ENCODE results near the gene AGRN.

The AGRN gene

DNA sequence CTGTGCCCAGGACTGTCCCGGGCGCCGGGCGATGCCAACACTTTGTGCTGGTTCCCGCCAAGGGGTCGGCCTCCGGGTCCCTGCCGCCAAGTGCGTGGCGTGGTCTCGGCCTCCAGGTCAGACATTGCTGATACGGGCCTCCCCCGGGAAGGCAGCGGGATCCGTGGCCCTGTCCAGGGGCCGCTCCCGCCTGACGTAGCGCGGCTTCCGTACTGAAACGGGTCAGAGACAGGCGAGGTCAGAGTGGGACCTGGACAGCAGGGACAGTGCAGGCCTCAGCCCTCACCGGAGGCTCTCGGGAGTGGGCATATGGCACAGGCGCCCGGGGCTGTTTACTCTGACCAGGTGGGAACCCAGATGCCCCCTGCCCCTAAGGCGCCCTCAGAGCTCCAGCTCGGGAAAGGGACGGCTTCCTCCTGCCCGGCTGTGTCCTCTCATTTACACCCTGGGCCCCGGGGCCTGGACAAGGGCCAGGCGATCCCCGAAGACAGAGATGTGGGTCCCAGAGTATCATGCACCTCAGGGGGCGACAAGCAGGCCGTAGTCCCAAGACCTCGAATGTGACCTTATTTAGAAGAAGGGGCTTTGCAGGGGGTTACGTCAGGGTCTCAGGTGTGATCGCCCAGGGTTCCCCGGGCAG is 63.0 kb downstream of the AGRN start:
- DNase-seq: no peak

DNA sequence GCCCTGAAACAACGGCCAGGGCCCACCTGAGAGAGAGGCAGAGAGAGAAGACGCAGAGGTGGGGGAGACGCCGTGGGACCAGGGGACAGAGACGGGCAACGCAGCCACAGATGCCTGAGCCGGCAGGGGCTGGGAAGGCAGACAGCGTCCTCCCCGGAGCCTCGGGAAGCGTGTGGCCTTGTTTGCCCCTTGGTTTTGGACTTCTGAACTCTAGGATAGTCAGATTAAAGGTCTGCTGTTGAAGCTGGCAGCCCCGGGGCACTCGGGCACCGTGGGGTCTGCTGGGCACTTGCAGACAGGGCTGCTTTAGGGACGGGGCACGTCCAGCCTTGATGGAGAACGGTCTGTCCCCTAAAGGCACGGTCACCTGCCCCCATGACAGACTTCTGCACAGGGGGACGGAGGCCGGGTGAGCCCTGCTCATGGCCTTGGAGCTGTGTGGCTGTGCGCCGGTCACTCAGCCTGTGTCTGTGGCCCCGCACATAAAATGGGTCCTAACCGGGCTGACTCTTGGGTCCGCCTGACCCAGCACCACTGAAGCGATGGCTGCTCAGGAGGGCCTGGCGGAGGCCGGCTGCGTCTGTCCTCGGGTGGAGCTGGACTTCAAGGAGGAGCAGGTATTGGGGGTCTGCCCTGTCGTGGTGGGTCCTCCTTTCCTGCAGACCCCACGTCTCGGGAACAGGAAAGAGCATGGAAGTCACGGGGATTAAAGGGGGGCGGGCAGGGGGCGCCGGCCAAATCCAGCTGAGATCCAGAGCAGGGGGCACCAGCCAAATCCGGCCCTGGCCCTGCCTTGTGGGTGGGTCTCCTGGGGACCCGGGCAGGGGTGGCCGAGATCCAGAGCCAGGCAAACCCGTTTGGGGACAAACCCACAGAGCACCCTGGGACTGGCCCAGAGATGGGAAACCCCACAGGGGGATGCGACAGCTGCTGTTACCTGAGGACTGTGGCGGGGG is 63.8 kb downstream of the AGRN start:
- no peak for DNase-seq

DNA sequence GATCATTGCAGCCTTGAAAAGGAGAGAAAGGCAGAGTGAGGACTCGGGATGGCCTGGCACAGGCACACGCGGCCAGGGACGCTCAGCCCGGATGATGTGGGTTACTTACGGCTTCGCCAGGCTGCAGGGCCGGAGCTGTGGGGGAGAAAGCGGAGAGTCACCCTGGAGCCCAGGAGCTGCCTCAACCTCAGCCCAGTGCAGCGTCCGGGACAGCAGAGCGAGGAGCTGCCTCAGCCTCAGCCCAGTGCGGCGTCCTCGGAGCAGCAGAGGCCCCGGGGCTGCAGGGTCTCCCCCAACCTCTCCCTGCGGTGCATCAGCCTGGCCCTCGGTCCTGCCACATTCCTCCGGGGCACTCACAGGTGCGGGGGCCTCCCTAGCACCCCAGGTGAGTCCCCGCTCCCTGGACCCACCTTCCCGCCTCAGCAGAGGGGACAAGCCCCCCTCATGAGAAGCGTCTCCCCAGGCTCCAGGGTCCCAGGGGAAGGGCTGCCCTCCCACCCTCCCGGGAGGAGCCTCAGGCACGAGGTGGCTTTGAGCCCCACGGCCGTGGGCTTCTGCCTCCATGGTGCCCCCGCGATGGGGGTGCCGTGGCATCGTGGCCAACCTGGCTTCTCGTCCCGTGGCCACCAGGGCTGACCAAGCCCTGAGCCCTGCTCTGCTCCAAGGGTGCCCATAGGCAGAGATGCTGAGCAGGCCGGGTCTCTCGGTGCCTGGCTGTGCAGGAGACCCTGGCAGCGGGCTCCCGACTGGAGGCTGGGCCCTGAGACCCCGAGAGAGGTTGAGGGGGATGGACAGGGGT is 64.7 kb downstream of the AGRN start:
- DNase-seq: no peak

DNA sequence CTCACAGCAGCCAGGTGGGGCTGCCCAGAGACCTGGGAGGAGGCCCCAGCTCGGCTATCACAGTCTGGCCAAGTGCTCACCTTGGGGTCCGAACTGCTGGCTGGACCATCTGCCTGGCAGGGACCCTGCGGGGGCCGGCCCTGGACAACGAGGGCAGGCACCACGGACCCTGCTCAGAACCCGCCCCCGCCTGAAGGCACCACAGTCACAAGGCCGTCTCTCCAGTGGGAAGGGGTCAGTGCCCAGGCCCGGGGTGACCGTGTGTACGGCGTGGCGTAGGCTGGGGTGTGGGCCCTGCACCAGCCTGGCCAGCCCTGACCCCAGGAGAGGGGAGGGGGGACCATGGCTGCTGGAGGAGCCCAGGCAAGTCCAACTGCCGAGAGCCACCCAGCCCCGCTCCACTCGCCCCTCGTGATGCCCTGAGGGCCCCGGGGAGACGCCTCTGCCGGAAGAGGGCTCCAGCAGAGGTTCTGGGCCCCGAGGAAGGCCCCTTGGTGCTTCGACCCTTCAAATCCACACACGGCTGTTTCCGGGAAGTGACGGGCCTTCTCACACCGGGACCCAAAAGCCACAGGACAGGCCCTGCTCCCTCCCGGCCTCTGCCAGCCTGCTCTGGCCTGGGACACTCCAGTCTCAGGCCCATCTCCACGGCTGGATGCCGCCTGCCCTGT is 65.4 kb downstream of the AGRN start:
- no peak for DNase-seq

DNA sequence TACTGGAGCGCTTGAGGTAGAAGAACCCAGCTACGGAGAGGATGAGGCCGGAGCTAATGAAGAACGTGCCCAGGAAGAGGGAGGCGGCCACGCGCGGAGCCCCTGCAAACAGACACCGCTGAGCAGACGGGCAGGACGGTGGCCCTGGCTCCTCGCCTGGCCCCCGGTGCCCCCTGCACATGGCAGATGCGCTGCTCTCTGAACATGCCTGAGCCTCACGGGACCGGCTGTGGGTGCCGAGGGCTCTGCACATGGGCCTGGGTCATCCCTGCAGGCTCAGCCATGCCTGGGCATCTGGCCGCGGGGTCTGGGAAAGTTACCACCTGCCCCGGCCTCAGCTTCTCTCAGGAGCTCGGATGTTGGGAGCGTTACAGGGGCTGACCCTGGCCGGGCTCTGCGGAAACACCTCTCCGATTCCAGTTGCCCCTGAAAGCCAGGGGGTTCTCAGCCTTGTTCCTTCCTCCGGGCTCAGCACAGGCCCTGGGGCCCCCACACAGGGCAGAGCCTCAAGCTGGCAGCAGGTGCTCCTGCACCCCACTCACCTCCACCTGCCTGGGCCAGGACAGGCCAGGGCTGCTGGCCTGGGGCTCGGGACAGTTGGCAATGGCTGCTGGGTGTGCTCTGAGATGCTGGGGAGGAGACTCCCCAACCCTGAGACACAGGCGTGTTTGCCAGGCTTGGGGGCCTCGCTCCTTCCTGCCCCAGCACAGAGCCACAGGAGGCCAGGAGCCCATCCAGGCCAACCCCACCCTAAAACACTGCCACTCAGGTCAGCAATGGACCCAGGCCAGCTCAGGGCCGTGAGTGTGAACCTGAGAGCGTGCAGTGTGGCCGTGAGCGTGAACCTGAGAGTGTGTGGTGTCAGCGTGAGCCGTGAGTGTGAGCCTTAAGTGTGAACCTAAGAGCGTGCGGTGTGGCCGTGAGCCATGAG is 66.3 kb downstream of the AGRN start:
- DNase-seq: no peak

DNA sequence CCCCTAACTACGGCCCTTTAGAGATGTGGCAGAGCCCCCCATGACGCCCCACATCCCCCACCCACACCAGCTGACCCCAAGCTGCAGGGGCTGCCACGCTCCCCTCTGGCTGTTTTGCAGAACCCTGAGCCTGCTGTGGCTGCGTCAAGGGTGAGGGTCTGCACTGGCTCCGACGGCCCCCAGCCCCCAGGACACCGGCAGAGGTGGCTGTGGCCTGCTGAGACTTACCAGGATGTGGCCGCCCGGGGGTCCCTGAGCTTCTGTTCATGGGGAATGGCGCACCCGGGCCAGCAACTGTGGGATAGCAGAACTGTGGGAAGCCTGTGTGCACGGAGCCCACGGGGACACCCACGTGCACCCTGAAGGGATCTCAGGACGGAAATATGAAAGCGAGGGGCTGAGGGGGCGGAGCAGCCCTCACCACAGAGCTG is 67.0 kb downstream of the AGRN start:
- DNase-seq: no peak

DNA sequence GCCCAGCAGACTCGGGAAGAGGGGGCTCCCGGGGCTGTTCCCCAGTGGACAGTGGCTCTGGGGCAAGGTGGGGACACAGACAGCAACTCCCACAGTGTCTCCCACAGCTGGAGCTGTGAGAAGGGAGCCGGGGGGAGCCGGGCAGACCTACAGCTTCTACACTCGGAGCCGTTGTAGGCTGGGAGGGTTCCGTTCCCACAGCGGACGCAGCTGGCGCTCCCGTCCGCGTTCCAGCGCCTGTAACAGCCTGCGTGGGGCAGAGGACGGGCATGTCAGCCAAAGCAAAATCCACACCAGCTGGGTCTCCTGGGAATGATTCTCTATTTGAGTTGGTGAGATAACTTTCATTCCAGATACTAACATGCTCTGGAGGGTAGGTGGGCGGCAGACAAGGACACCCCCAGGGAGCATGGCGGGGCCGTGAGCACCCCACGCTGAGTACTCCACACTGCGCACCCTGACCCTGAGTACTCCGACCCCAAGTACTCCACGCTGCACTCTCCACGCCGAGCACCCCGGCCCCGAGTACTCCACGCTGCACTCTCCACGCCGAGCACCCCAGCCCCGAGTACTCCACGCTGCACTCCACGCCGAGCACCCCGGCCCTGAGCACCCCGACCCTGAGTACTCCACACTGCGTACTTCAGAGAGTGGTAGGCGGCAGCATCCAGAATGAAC is 67.6 kb downstream of the AGRN start:
- DNase-seq: no peak

DNA sequence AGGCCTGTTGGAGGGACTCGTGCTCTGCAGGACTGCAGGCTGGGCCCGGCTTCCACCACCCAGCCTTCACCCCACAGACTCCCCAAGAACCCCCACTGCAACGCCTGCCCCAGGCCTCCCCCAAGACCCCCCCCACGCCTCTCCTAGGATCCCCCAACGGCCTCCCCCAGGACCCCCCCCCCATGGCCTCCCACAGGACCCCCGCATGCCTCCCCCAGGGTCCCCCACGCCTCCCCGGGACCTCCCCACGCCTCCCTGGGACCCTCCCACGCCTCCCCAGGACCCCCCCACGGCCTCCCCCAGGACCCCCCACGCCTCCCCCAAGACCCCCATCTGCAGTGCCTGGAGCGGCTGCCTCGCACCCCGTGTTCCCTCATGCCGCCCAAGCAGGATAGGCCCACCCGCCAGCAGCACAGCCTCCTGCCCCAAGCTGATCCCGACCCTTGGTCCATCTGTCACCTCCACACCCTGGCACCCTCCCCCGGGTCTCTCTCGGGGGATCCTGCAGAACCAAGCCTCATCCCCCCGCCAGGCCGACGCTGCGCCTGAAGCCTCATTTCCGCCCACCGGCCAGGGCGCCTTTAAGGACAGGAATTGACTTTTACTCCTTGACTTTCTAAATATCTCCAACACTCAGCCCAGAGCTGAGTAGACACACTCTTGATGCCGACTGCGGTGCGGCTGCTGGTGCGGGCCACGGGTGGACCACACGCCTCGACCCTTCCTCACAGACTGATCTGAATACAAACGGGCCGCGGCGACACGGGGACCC is 68.3 kb downstream of the AGRN start:
- DNase-seq: no peak

DNA sequence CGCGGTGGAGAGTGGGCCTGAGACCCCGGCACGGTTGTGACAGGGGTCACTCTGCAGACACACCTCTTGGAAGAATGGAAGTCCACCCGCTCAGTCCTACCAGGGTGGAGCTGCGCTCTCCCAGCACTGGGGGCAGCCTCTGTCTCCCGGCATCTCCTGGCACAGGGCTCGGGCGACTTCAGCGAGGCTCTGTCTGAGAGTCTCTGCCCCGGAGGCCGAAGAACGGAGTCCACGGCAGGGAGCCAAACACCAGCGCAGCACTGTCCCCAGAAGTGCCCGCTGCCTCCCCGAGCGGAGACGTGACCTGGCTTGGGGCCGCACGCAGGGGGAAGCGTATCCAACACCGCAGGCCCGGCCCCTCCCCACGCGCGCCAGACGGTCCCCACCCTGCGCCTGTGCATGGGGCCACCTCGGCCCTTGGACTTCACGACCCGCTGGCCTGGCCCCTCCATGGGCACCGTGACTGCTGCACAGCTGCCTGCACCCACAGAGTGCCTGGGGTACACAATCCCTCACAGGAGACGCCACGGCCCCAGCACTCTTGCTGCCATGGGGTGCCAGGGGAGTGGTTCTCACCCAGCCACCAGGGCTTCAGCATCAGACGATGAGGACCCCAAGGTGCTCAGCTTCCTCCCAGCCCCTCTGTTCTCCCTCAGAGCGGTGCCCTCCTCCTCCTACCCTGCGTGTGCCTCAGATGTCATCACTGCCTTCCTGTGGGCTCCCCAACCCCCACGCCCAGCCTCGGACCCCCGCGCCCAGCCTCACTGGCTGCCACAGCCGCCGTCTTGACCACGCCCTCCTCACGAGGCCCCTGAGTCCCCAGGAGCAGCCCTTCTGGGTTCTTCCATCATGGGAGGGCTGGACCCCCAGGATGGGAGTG is 69.1 kb downstream of the AGRN start:
- DNase-seq: no peak

DNA sequence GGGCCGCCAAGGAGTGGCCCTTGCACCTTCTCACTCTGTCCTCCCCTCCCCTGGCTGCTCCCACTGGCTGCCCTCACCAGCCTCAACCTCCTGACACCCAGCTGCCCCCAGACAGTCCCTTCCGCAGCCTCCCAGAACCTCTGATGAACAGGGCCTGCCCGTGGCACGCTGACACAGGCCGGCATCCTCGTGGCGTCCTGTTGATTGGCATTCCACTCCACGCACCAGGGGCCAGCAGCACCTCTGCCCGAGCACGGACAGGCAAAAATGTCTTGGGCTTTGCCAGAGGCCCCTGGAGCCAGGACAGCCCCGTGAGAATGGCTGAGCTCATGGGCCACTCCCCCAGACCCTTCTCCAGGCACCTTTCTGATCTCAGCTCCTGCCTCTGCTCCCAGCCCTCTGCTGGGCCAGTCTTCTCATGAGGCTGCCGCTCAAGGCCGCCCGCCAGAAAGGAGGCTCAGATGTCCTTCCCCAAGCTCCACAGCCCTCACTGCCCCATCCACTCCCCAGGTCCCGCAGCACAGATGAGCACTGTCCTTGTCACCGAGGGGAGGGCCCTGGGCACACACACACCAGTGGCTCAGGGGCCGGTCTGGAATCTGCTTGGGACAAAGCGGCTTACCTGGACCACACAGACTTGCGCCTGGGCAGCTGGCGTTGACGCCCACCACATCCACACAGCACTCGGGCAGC is 70.0 kb downstream of the AGRN start:
- DNase-seq: no peak

DNA sequence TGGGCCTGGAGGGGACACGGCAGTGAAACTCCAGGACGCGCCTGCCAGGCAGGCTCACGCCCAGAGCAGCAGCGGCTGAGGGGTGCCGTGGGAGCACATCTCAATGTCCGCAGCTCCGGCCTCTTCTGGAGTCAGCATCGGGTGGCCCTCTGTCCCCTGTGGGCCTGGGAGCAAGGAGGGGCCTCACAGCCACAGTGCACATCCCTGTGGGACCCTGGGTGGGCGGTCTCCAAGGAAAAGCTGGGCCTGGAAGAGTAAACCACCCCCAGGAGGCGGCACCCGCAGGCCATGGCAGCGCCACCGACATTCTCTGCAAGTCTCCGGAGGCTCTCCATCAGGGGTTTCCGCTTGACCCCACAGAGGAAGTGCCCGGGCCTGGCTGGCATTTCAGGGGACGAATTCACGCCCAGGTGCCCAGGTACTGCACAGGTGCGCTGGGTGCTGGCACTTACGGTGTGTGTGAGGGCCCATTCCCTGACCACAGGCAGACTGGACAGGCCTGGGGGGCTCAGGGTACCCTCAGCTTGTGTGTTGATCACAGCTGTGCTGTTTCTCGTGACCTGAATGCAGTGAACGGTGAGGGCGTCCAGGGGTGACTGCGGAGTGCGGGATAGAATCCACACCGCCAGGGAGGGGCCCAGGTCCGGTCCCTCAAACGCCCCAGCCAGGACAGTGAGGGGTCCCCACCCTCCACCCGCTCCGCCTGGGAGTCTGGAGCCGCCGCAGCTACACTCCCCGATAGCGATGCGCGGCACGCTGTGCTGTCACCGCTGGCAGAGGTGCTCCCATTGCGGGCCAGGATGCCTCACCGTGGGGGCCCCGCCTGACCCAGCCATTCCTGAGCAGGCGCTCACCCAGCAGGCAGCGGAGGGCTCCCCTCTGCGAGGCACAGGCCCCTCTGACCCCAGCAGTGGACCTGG is 70.8 kb downstream of the AGRN start:
- no peak for DNase-seq

DNA sequence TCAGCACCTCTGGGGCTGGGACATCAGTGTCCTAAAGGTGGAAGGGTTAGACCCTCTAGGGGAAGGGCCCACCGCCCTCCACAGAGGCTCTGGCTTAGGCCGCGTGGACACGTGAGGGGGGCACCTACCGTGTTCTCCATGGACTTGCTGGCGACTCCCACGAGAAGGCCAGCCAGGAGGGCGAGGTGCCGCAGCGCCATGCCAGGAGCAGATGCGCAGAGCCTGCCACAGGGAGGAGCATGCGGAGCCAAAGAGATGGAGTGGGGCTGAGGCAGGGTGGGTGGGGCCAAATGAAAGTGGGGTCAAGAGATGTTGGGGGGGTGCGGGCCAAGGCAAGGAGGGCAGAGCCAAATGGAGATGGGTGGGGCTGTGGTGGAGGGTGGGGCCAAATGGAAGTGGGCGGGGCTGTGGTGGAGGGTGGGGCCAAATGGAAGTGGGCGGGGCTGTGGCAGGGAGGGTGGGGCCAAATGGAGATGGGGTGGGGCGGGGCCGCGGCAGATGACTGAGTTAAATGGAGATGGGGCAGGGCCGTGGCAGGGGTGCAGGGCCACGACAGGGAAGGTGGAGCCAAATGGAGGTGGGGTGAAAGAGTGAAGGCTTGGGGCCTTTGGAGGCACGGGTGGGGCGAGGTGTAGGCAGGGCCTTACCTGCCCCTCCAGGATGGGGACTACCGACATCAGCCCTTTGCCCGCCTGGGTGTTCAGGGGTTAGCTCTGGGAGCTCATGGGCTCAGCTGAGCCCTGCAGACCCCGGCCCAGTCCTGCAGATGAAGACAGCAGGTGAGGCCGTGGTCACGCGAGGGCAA is 71.6 kb downstream of the AGRN start:
- no peak for DNase-seq

DNA sequence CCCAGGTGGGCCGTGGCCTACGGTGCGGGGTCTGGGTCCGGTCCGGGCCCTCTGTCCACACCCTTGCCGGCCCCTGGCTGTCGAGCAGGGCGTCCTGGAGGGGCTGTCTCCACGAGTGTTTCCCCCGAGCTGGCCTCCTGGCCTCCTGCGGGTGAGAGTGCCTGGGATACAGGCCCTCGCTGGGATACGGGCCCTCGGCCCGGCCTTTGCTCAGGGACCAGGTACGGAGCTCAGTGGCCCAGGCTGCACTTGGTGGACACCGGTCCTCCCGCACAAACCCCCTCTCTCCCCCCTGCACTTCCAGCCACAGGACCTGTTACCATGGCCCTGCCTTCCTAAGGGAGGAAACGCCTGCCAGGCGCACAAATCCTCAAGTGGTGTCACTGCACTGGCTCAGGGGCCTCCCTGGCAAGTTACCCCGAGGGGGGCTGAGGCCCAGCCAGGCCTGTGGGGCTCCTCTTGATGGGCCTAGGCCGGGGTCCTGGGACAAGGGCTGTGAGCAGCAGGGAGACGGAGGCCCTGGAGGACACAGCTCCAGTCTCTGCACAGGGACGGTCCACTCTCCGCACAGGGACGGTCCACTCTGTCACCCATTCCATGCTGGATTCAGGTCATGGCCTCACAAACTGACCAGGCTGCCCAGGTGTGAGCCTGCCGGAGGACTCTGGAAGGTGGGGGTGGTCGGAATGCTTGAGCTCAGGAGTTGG is 72.4 kb downstream of the AGRN start:
- DNase-seq: no peak

DNA sequence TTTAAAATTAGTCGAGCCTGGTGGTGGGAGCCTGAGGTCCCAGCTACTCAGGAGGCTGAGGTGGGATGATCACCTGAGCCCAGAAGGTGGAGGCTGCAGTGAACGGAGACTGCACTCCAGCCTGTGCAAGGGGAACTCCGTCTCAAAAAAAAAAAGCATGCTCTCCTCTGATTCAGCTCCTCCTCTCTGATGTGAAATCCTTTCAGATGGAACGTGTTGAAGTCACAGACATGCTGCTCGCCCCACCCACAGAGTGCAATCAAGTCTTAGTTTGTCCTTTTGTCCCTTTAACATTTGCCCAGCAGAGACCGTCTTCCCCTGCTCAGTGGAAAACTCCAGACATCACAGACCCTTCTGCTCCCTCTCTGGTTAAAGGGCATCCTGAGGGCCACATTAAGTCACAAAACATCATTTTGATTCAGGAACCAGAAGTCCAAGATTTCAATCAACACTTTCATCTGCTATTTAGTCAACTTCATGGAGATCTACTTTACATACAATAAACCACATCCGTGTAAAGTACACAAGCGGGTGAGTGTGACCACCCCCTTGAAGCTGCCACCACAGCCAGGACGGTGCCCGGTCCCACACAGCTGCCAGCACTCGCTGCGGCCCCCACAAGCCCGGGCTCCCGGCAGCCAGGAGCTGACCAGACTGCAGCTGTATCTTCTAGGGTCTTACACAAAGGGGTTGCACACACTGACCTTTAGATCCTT is 73.1 kb downstream of the AGRN start:
- no peak for DNase-seq

DNA sequence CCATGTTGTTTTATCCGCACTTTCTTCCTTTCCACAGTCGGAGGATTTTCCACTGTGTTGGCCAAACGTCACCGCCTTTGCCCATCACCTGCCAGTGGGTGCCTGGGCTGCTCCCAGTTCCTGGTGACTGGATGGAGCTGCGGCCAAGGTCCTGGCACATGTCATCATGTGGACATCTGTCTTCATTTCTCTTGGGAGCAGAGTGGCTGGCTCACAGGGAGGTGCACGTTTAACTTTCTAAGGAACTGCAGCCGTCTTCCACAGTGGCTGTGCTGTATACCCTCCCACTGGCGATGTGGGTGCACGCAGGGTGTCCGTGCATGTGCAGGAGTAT is 73.7 kb downstream of the AGRN start:
- no peak for DNase-seq

All from SIG-M5 (cell line).